C4-2B (cell line): ENCODE measurements around the gene C20orf141.

Experiments
- ZFX ChIP-seq: fragments of 450-650 bp; IDR thresholded peaks from 2 replicates; pipeline ENCODE4 v1.6.1; 2017
- TF ChIP-seq, protein P1 (sequence below): fragments of 450-650 bp; conservative IDR thresholded peaks from 2 replicates; pipeline ENCODE4 v1.5.1; 2017; ENCODE audit warnings: mild to moderate bottlenecking

DNA sequence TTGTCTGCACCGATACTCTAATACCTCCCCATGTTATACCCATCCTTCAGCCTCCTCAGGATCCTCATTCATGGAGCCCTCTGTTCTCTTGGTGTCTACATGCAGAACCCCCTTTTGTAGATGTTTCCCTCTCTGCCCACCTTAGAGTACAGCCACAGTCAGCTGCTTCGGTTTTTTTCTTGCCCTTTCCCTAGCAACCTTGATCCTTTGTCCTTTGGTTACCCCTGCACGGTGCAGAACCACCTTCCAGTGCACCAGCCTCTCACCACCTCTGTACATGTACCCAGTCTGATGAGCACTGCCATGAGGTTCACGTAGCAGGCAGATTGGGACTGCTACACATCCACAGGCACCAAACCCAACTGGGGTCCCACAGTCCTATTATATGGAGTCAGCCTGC, 33.0 kb downstream of the C20orf141 start:
- TF ChIP-seq, protein P1, sequence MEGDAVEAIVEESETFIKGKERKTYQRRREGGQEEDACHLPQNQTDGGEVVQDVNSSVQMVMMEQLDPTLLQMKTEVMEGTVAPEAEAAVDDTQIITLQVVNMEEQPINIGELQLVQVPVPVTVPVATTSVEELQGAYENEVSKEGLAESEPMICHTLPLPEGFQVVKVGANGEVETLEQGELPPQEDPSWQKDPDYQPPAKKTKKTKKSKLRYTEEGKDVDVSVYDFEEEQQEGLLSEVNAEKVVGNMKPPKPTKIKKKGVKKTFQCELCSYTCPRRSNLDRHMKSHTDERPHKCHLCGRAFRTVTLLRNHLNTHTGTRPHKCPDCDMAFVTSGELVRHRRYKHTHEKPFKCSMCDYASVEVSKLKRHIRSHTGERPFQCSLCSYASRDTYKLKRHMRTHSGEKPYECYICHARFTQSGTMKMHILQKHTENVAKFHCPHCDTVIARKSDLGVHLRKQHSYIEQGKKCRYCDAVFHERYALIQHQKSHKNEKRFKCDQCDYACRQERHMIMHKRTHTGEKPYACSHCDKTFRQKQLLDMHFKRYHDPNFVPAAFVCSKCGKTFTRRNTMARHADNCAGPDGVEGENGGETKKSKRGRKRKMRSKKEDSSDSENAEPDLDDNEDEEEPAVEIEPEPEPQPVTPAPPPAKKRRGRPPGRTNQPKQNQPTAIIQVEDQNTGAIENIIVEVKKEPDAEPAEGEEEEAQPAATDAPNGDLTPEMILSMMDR: no peak
- TF ChIP-seq ZFX: no peak
